ENCODE results near the gene ZNF326.

GRCh38 chr1:90045853-90046563 is 51.1 kb downstream of the ZNF326 start:
- TF ChIP-seq ATF2 (IDR thresholded peaks at IDR 0.05; ENCODE audit: low read length) (no peak), ESRRA (IDR thresholded peaks at IDR 0.05; ENCODE audit: low read length) (no peak), GABPA (IDR thresholded peaks at IDR 0.05; ENCODE audit: low read depth) (no peak), MAX (IDR thresholded peaks at IDR 0.05; ENCODE audit: low read depth, low read length) (no peak), CTCF (IDR thresholded peaks at IDR 0.05 in 2 of 3, conservative IDR thresholded peaks at IDR 0.05 in 1 of 3; ENCODE audit: control insufficient read depth in 2 of 3, extremely low read depth in 1 of 3, insufficient read depth in 1 of 3, low read depth in 3 of 3, low read length in 3 of 3) (peak; percentile 58 to 68 (median 64)), ASH2L (IDR thresholded peaks at IDR 0.05; ENCODE audit: borderline replicate concordance, low read depth) (no peak), NFYB (IDR thresholded peaks at IDR 0.05; ENCODE audit: insufficient read depth, low read depth, low read length) (no peak)
